Stimulated activated naive CD8-positive, alpha-beta T cell treated with anti-CD3 and anti-CD28 coated beads, Interleukin-15, amount 100 ng/mL, for 72 hours (primary cell): ENCODE data around the gene EXOC3L1.

Source experiments
- ATAC-seq: fragments of 150-1000 bp; cut with Tn5 transposase; 2 replicates; pipeline ENCODE4 v1.10.0; 2021; ENCODE audit warnings: mild to moderate bottlenecking, moderate library complexity
- DNase-seq, 2 donors: peaks; one replicate each; pipeline ENCODE4 v3.0.0; 2021 to 2022
- H3K27ac Mint-ChIP-seq, 2 donors: one replicate each; pipeline ENCODE4 v1.8.0; 2022; ENCODE audit warnings: mild to moderate bottlenecking in 2 of 2, mixed read lengths in 2 of 2, moderate library complexity in 2 of 2
- H3K27me3 Mint-ChIP-seq: one replicate; pipeline ENCODE4 v1.8.0; 2022; ENCODE audit warnings: mixed read lengths
- H3K4me1 Mint-ChIP-seq: one replicate; pipeline ENCODE4 v1.8.0; 2022; ENCODE audit warnings: mild to moderate bottlenecking, mixed read lengths
- H3K4me3 Mint-ChIP-seq, 2 donors: one replicate each; pipeline ENCODE4 v1.8.0; 2022; ENCODE audit warnings: mild to moderate bottlenecking in 2 of 2, mixed read lengths in 2 of 2, moderate library complexity in 1 of 2
- H3K9me3 Mint-ChIP-seq, 2 donors: one replicate each; pipeline ENCODE4 v1.8.0; 2022; ENCODE audit warnings: mixed read lengths in 2 of 2

The EXOC3L1 gene

GRCh38 chr16:67166110-67166547, 23.8 kb downstream of the EXOC3L1 start:
- peak overlapping the region in 1 of 2 donors; percentile 65 for H3K4me3 Mint-ChIP-seq
- ATAC-seq, result no peak
- H3K27ac Mint-ChIP-seq, result no peak overlapping the region
- peaks cover 97% of the 10 kb centered on the region for H3K27me3 Mint-ChIP-seq
- DNase-seq, result no peak
- H3K4me1 Mint-ChIP-seq, result peaks cover 90% of the 10 kb centered on the region
- H3K9me3 Mint-ChIP-seq, result no peaks in the 10 kb centered on the region

- no peak for ATAC-seq
- Mint-ChIP-seq H3K4me1 (peaks cover 92% of the 10 kb centered on the region), H3K9me3 (no peaks in the 10 kb centered on the region), H3K27ac (no peak overlapping the region), H3K27me3 (peaks cover 96% of the 10 kb centered on the region), H3K4me3 (peak overlapping the region; percentile 53 to 72)
- no peak for DNase-seq
These were observed 24.5 kb downstream of the EXOC3L1 start for GRCh38 chr16:67165121-67166078.

- peaks cover 88% of the 10 kb centered on the region for H3K4me1 Mint-ChIP-seq
- H3K27me3 Mint-ChIP-seq, result peaks cover 88% of the 10 kb centered on the region
- peak within 1 kb of the TSS in 1 of 2 donors; percentile 22 for H3K27ac Mint-ChIP-seq
- no peaks in the 10 kb centered on the region for H3K9me3 Mint-ChIP-seq
- H3K4me3 Mint-ChIP-seq, result peak within 1 kb of the TSS; percentile 62 to 72
- DNase-seq, result no peak
- ATAC-seq, result no peak
These were observed 25.3 kb downstream of the EXOC3L1 start, which contains the start of gene HSF4 for GRCh38 chr16:67164599-67165061. HSF4 (plus strand) TSS chr16:67164745; CDS start chr16:67164812, 67 bp downstream.

- H3K4me3 Mint-ChIP-seq, result peak overlapping the region; percentile 62 to 72
- peaks cover 83% of the 10 kb centered on the region for H3K27me3 Mint-ChIP-seq
- H3K4me1 Mint-ChIP-seq, result peaks cover 85% of the 10 kb centered on the region
- H3K27ac Mint-ChIP-seq, result peak overlapping the region in 1 of 2 donors; percentile 22
- DNase-seq, result no peak
- no peak for ATAC-seq
- no peaks in the 10 kb centered on the region for H3K9me3 Mint-ChIP-seq
These were observed 25.9 kb downstream of the EXOC3L1 start for GRCh38 chr16:67163999-67164558.

- DNase-seq, result peak; percentile 56
- Mint-ChIP-seq H3K9me3 (no peaks in the 10 kb centered on the region), H3K4me3 (peak overlapping the region; percentile 62 to 72), H3K27ac (no peak overlapping the region), H3K4me1 (peaks cover 85% of the 10 kb centered on the region), H3K27me3 (peaks cover 76% of the 10 kb centered on the region)
- ATAC-seq, result no peak
These were observed 26.6 kb downstream of the EXOC3L1 start for GRCh38 chr16:67163164-67163998.

GRCh38 chr16:67162506-67163163, 27.3 kb downstream of the EXOC3L1 start:
- no peak for ATAC-seq
- peaks cover 68% of the 10 kb centered on the region for H3K27me3 Mint-ChIP-seq
- peaks cover 88% of the 10 kb centered on the region for H3K4me1 Mint-ChIP-seq
- no peak for DNase-seq
- H3K4me3 Mint-ChIP-seq, result peak overlapping the region; percentile 37 to 72
- no peak overlapping the region for H3K27ac Mint-ChIP-seq
- H3K9me3 Mint-ChIP-seq, result no peaks in the 10 kb centered on the region

- no peak overlapping the region for H3K27ac Mint-ChIP-seq
- DNase-seq (peak in 1 of 2 donors; percentile 18), ATAC-seq (no peak)
- peak overlapping the region; percentile 52 to 57 for H3K4me3 Mint-ChIP-seq
- H3K9me3 Mint-ChIP-seq, result no peaks in the 10 kb centered on the region
- H3K4me1 Mint-ChIP-seq, result peaks cover 88% of the 10 kb centered on the region
- H3K27me3 Mint-ChIP-seq, result peaks cover 59% of the 10 kb centered on the region
These were observed 28.3 kb downstream of the EXOC3L1 start for GRCh38 chr16:67161595-67162058.

- DNase-seq (peak; percentile 84 to 97), ATAC-seq (peak; percentile 81)
- Mint-ChIP-seq H3K4me1 (peaks cover 84% of the 10 kb centered on the region), H3K9me3 (no peaks in the 10 kb centered on the region), H3K4me3 (peak overlapping the region; percentile 92 to 94), H3K27me3 (peaks cover 52% of the 10 kb centered on the region), H3K27ac (peak overlapping the region; percentile 61 to 97)
These were observed 31.0 kb downstream of the EXOC3L1 start for GRCh38 chr16:67158637-67159600.

GRCh38 chr16:67157892-67158635, 31.9 kb downstream of the EXOC3L1 start:
- Mint-ChIP-seq H3K27me3 (peaks cover 54% of the 10 kb centered on the region), H3K4me1 (peaks cover 85% of the 10 kb centered on the region), H3K4me3 (peak overlapping the region; percentile 92 to 94), H3K27ac (peak overlapping the region; percentile 61 to 97), H3K9me3 (no peaks in the 10 kb centered on the region)
- ATAC-seq (no peak), DNase-seq (peak in 1 of 2 donors; percentile 3)

GRCh38 chr16:67157106-67157748, 32.7 kb downstream of the EXOC3L1 start:
- Mint-ChIP-seq H3K9me3 (no peaks in the 10 kb centered on the region), H3K27me3 (peaks cover 52% of the 10 kb centered on the region), H3K4me3 (no peak overlapping the region), H3K4me1 (peaks cover 82% of the 10 kb centered on the region), H3K27ac (no peak overlapping the region)
- no peak for ATAC-seq
- DNase-seq, result no peak

- H3K27ac Mint-ChIP-seq, result no peak overlapping the region
- DNase-seq (no peak), ATAC-seq (no peak)
- H3K27me3 Mint-ChIP-seq, result peaks cover 51% of the 10 kb centered on the region
- H3K4me3 Mint-ChIP-seq, result peak overlapping the region in 1 of 2 donors; percentile 38
- no peaks in the 10 kb centered on the region for H3K9me3 Mint-ChIP-seq
- peaks cover 78% of the 10 kb centered on the region for H3K4me1 Mint-ChIP-seq
These were observed 33.6 kb downstream of the EXOC3L1 start for GRCh38 chr16:67156143-67156844.
